Bronchial epithelial cell (primary cell): Measurements from ENCODE around the gene TNFRSF1A. TPM values are rescaled to one million over a fixed set of nuclear protein-coding genes. Genes with fewer than 3 reads are reported as not detected.

Source experiments
- DNase-seq: peaks from one replicate; pipeline ENCODE4 v3.0.0-alpha.2; 2010; ENCODE audit warnings: low read depth
- FAIRE-seq: peaks from 2 replicates; lab custom pipeline; 2011; peaks lifted over from hg19 to GRCh38; lab: Jason Lieb, UNC
- H3K27me3 ChIP-seq: 2 replicates; pipeline ENCODE4 v1.5.1; 2011; ENCODE audit warnings: low read length; ENCODE audit not compliant: control insufficient read depth, insufficient read depth
- H3K36me3 ChIP-seq: 2 replicates; pipeline ENCODE4 v1.5.1; 2011; ENCODE audit warnings: low read length; ENCODE audit not compliant: control insufficient read depth, insufficient read depth
- H3K4me3 ChIP-seq: 2 replicates; pipeline ENCODE4 v1.5.1; 2011; ENCODE audit warnings: mild to moderate bottlenecking, low read depth, low read length, control low read depth
- total RNA-seq: library from RNA; depleted of rRNA; stranded (reverse); fragments of >200 nt; gene quantifications from 2 replicates; pipeline ENCODE4 v1.2.1, GENCODE V29; 2014
- TF ChIP-seq, protein P1 (sequence below): IDR thresholded peaks from 2 replicates; pipeline ENCODE4 v1.5.1; 2011; ENCODE audit warnings: mild to moderate bottlenecking, moderate library complexity, low read length, control low read depth, inconsistent platforms; ENCODE audit not compliant: insufficient read depth, severe bottlenecking

The TNFRSF1A gene
- total RNA-seq, 1 donor from 2014 or later: 26.9 TPM

DNA sequence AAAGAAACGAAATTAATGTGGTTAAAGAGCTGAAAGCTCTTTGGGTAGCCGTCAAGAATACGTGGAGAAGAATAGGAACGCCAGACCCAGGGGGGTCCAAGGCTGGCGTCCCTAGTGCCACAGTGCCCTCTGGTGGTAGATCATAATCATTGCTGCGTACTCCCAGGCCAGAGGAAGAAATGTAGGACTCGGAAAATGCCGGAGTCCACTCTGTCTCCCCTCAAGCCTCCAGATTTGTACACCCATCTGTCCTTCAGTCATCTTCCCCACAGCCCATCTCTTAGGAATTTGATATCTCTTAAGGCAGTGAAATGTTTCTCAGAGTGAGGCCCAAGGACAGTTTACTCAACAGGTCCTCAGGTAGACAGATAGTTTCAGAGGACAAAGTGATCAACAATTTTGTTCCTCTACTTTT, 56.8 kb downstream of the TNFRSF1A start:
- Histone ChIP-seq H3K27me3 (no peaks in the 10 kb centered on the region), H3K4me3 (no peak overlapping the region), H3K36me3 (no peaks in the 10 kb centered on the region)
- TF ChIP-seq, protein P1, sequence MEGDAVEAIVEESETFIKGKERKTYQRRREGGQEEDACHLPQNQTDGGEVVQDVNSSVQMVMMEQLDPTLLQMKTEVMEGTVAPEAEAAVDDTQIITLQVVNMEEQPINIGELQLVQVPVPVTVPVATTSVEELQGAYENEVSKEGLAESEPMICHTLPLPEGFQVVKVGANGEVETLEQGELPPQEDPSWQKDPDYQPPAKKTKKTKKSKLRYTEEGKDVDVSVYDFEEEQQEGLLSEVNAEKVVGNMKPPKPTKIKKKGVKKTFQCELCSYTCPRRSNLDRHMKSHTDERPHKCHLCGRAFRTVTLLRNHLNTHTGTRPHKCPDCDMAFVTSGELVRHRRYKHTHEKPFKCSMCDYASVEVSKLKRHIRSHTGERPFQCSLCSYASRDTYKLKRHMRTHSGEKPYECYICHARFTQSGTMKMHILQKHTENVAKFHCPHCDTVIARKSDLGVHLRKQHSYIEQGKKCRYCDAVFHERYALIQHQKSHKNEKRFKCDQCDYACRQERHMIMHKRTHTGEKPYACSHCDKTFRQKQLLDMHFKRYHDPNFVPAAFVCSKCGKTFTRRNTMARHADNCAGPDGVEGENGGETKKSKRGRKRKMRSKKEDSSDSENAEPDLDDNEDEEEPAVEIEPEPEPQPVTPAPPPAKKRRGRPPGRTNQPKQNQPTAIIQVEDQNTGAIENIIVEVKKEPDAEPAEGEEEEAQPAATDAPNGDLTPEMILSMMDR: peak; percentile 91
- FAIRE-seq (no peak), DNase-seq (peak; percentile 41)

GRCh38 chr12:6284273-6284672, 57.6 kb downstream of the TNFRSF1A start:
- Histone ChIP-seq H3K27me3 (no peaks in the 10 kb centered on the region), H3K4me3 (no peak overlapping the region), H3K36me3 (no peaks in the 10 kb centered on the region)
- FAIRE-seq (no peak), DNase-seq (no peak)
- TF ChIP-seq, protein P1: no peak

GRCh38 chr12:6282453-6282840, 59.4 kb downstream of the TNFRSF1A start:
- no peak for DNase-seq
- Histone ChIP-seq H3K4me3 (no peak overlapping the region), H3K27me3 (no peaks in the 10 kb centered on the region), H3K36me3 (no peaks in the 10 kb centered on the region)
- TF ChIP-seq, protein P1: no peak
- FAIRE-seq: no peak

GRCh38 chr12:6281081-6281809, 60.6 kb downstream of the TNFRSF1A start:
- FAIRE-seq: no peak

GRCh38 chr12:6280672-6281071, 61.2 kb downstream of the TNFRSF1A start:
- no peaks in the 10 kb centered on the region for H3K36me3 ChIP-seq
- DNase-seq: no peak
- no peak for FAIRE-seq
- TF ChIP-seq, protein P1: no peak
- no peak overlapping the region for H3K4me3 ChIP-seq
- H3K27me3 ChIP-seq: no peaks in the 10 kb centered on the region

More at GRCh38 chr12:6281081-6281809, 60.6 kb downstream of the TNFRSF1A start:
- no peaks in the 10 kb centered on the region for H3K36me3 ChIP-seq
- no peaks in the 10 kb centered on the region for H3K27me3 ChIP-seq
- no peak for DNase-seq
- TF ChIP-seq, protein P1: no peak
- H3K4me3 ChIP-seq: no peak overlapping the region
